Mesendoderm (in vitro differentiated cells): ENCODE results near the gene CDC42BPA.

ENCODE experiments used
- DNase-seq: peaks from one replicate; pipeline ENCODE4 v3.0.0; 2013
- H2AK5ac ChIP-seq: 2 replicates; pipeline ENCODE4 v1.6.1; 2013; ENCODE audit warnings: low read length, inconsistent platforms
- H2BK120ac ChIP-seq: 2 replicates; pipeline ENCODE4 v1.6.1; 2013; ENCODE audit warnings: low read depth, mild to moderate bottlenecking, low read length, moderate library complexity, mixed read lengths
- H2BK15ac ChIP-seq: replicated peaks from 2 replicates; pipeline ENCODE4 v1.6.1; 2013; ENCODE audit warnings: low read depth, mild to moderate bottlenecking, moderate library complexity
- H2BK5ac ChIP-seq: 2 replicates; pipeline ENCODE4 v1.6.1; 2013; ENCODE audit warnings: low read length, inconsistent platforms
- H3K18ac ChIP-seq: 2 replicates; pipeline ENCODE4 v1.6.1; 2013; ENCODE audit warnings: mild to moderate bottlenecking, low read length, mixed read lengths
- H3K23ac ChIP-seq: one replicate; pipeline ENCODE4 v1.6.1; 2013; ENCODE audit warnings: low read length
- H3K27ac ChIP-seq: 2 replicates; pipeline ENCODE4 v1.5.1; 2013; ENCODE audit warnings: low read depth, mild to moderate bottlenecking, inconsistent platforms, low read length, moderate library complexity
- H3K27me3 ChIP-seq: 2 replicates; pipeline ENCODE4 v1.6.1; 2013; ENCODE audit warnings: low read length, control low read depth, mild to moderate bottlenecking, inconsistent platforms; ENCODE audit not compliant: insufficient read depth, poor library complexity
- H3K36me3 ChIP-seq: 2 replicates; pipeline ENCODE4 v1.6.1; 2013; ENCODE audit warnings: low read length, inconsistent platforms; ENCODE audit not compliant: control insufficient read depth, insufficient read depth
- H3K4ac ChIP-seq: one replicate; pipeline ENCODE4 v1.6.1; 2013; ENCODE audit warnings: low read depth, mild to moderate bottlenecking, low read length, moderate library complexity
- H3K4me1 ChIP-seq: 2 replicates; pipeline ENCODE4 v1.6.1; 2013; ENCODE audit warnings: low read depth, low read length, inconsistent platforms; ENCODE audit not compliant: control insufficient read depth
- H3K4me2 ChIP-seq: 2 replicates; pipeline ENCODE4 v1.6.1; 2013; ENCODE audit warnings: low read length
- H3K4me3 ChIP-seq: 2 replicates; pipeline ENCODE4 v1.5.1; 2013; ENCODE audit warnings: mild to moderate bottlenecking, low read length
- H3K56ac ChIP-seq: one replicate; pipeline ENCODE4 v1.6.1; 2013; ENCODE audit warnings: low read length
- H3K79me1 ChIP-seq: 2 replicates; pipeline ENCODE4 v1.6.1; 2013; ENCODE audit warnings: low read length, inconsistent platforms
- H3K79me2 ChIP-seq: 2 replicates; pipeline ENCODE4 v1.6.1; 2013; ENCODE audit warnings: mild to moderate bottlenecking, low read length; ENCODE audit not compliant: control insufficient read depth, insufficient read depth
- H3K9ac ChIP-seq: 2 replicates; pipeline ENCODE4 v1.6.1; 2013; ENCODE audit warnings: low read length, inconsistent platforms
- H4K5ac ChIP-seq: one replicate; pipeline ENCODE4 v1.6.1; 2013; ENCODE audit warnings: low read length
- H4K8ac ChIP-seq: one replicate; pipeline ENCODE4 v1.6.1; 2013; ENCODE audit warnings: low read depth, mild to moderate bottlenecking, control low read depth, low read length, moderate library complexity
- WGBS: extraction: QIAGEN DNeasy Blood & Tissue Kit; methylation state at CpG from one replicate; pipeline ENCODE4 v1.1.7; 2013; ENCODE audit warnings: low lambda C conversion rate, missing lambda C conversion rate; ENCODE audit not compliant: insufficient coverage; ENCODE audit errors: extremely low coverage; 5-methylcytosine and 5-hydroxymethylcytosine counted together

The CDC42BPA gene

DNA sequence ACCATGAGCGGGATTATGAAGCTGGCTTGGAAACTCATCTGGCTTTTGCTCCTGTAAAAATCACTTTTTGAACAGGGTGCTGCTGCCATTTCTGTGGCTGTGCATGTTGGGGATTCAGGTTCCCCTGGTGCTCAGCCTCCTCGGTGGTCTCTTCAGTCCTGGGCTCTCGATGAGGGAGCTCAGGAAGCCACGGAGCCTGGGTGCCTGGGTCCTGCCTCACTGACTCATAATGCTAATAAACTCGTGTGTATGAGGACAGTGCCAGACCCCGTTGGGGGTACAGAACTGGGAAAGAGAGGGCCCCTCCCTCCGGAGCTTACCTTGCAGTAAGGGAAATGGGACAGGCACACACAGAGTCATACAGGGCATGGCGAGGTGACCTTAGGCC, 372.4 kb downstream of the CDC42BPA start:
- peaks cover 4% of the 10 kb centered on the region for H3K4me1 ChIP-seq
- no peaks in the 10 kb centered on the region for H3K36me3 ChIP-seq
- H2BK15ac ChIP-seq, result no peak overlapping the region
- H4K8ac ChIP-seq, result no peak overlapping the region
- H3K18ac ChIP-seq, result no peak overlapping the region
- H2BK5ac ChIP-seq, result no peak overlapping the region
- no peak overlapping the region for H3K9ac ChIP-seq
- H3K4me3 ChIP-seq, result no peak overlapping the region
- H4K5ac ChIP-seq, result no peak overlapping the region
- H3K4me2 ChIP-seq, result no peak overlapping the region
- no peak overlapping the region for H2AK5ac ChIP-seq
- no peak overlapping the region for H2BK120ac ChIP-seq
- H3K4ac ChIP-seq, result no peak overlapping the region
- WGBS, result no CpG with 5 or more reads among the region's 8 CpGs
- H3K56ac ChIP-seq, result no peak overlapping the region
- H3K79me1 ChIP-seq, result peaks cover 6% of the 10 kb centered on the region
- H3K27ac ChIP-seq, result no peak overlapping the region
- DNase-seq, result no peak
- peaks cover 2% of the 10 kb centered on the region for H3K79me2 ChIP-seq
- H3K23ac ChIP-seq, result peak overlapping the region; percentile 50
- no peaks in the 10 kb centered on the region for H3K27me3 ChIP-seq

- H3K4me2 ChIP-seq, result no peak overlapping the region
- H3K4me3 ChIP-seq, result no peak overlapping the region
- H3K36me3 ChIP-seq, result no peaks in the 10 kb centered on the region
- WGBS, result no CpG with 5 or more reads among the region's 19 CpGs
- H2AK5ac ChIP-seq, result no peak overlapping the region
- H2BK15ac ChIP-seq, result no peak overlapping the region
- H4K8ac ChIP-seq, result no peak overlapping the region
- H3K27me3 ChIP-seq, result no peaks in the 10 kb centered on the region
- H3K18ac ChIP-seq, result no peak overlapping the region
- no peak overlapping the region for H3K56ac ChIP-seq
- H4K5ac ChIP-seq, result no peak overlapping the region
- peak; percentile 25 for DNase-seq
- peaks cover 6% of the 10 kb centered on the region for H3K79me1 ChIP-seq
- no peak overlapping the region for H3K4ac ChIP-seq
- H3K4me1 ChIP-seq, result peaks cover 5% of the 10 kb centered on the region
- H3K27ac ChIP-seq, result no peak overlapping the region
- no peak overlapping the region for H2BK120ac ChIP-seq
- peaks cover 2% of the 10 kb centered on the region for H3K79me2 ChIP-seq
- no peak overlapping the region for H3K23ac ChIP-seq
- H2BK5ac ChIP-seq, result no peak overlapping the region
- no peak overlapping the region for H3K9ac ChIP-seq
Observed at GRCh38 chr1:226945106-226945857, 373.0 kb downstream of the CDC42BPA start.

DNA sequence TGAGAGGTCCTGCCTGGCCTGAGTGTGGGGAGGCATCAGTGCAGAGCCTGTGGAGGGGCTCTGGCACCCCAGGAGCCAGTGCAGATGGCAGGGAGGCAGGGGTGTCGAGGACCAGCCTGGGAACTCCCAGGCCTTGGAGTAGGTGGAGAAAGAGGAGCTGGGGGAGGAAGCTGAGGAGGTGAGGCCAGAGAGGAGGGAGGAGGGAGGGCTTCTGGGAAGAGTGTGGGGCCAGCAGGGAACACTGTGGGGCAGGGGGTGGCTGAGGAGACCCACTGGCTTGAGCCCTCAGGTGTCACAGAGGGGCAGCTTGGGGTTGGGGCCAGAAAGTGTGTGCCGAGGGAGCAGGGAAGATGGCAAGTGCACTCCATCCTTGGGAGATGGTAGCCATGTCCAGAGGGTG, 374.4 kb downstream of the CDC42BPA start:
- H3K56ac ChIP-seq, result peak overlapping the region; percentile 27
- H2BK5ac ChIP-seq, result no peak overlapping the region
- no peak overlapping the region for H3K23ac ChIP-seq
- H3K4ac ChIP-seq, result no peak overlapping the region
- H3K36me3 ChIP-seq, result no peaks in the 10 kb centered on the region
- no peak overlapping the region for H2BK120ac ChIP-seq
- H3K27me3 ChIP-seq, result no peaks in the 10 kb centered on the region
- H3K27ac ChIP-seq, result no peak overlapping the region
- no peak overlapping the region for H2BK15ac ChIP-seq
- no peak overlapping the region for H3K18ac ChIP-seq
- H3K9ac ChIP-seq, result no peak overlapping the region
- no peak overlapping the region for H2AK5ac ChIP-seq
- peaks cover 5% of the 10 kb centered on the region for H3K4me1 ChIP-seq
- peaks cover 6% of the 10 kb centered on the region for H3K79me1 ChIP-seq
- peaks cover 2% of the 10 kb centered on the region for H3K79me2 ChIP-seq
- WGBS, result no CpG with 5 or more reads among the region's 2 CpGs
- H3K4me2 ChIP-seq, result no peak overlapping the region
- no peak for DNase-seq
- H4K8ac ChIP-seq, result no peak overlapping the region
- no peak overlapping the region for H3K4me3 ChIP-seq
- no peak overlapping the region for H4K5ac ChIP-seq

DNA sequence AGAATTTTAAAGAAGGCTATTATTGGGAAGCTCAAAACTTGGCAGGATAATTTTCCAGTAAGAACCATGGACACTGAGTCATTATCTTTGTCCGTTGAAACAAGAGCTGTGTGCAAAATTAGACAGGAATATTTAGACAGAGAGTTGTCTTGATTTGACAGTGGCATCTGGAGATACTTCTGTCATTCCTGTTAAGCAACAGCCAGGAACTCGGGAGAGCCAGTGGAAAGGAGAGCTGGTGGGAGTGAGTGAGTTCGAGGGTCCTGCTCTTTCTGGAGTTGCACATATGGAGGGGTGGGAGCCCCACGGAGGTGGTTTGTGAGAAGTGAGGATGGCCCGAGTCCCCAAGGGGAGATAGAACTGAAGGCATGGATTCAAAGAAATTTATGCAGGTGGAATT, 375.1 kb downstream of the CDC42BPA start:
- no peak overlapping the region for H3K23ac ChIP-seq
- no peaks in the 10 kb centered on the region for H3K27me3 ChIP-seq
- no peak overlapping the region for H3K56ac ChIP-seq
- H3K9ac ChIP-seq, result no peak overlapping the region
- H4K5ac ChIP-seq, result no peak overlapping the region
- no peak overlapping the region for H2BK5ac ChIP-seq
- no peak overlapping the region for H3K4me3 ChIP-seq
- H3K4ac ChIP-seq, result no peak overlapping the region
- H3K4me1 ChIP-seq, result peaks cover 9% of the 10 kb centered on the region
- no peak overlapping the region for H4K8ac ChIP-seq
- no peaks in the 10 kb centered on the region for H3K36me3 ChIP-seq
- DNase-seq, result no peak
- no peak overlapping the region for H3K18ac ChIP-seq
- H3K79me2 ChIP-seq, result peaks cover 2% of the 10 kb centered on the region
- no peak overlapping the region for H3K27ac ChIP-seq
- H3K79me1 ChIP-seq, result peaks cover 6% of the 10 kb centered on the region
- H2BK15ac ChIP-seq, result no peak overlapping the region
- no peak overlapping the region for H3K4me2 ChIP-seq
- WGBS, result no CpG with 5 or more reads among the region's 5 CpGs
- no peak overlapping the region for H2BK120ac ChIP-seq
- no peak overlapping the region for H2AK5ac ChIP-seq

DNA sequence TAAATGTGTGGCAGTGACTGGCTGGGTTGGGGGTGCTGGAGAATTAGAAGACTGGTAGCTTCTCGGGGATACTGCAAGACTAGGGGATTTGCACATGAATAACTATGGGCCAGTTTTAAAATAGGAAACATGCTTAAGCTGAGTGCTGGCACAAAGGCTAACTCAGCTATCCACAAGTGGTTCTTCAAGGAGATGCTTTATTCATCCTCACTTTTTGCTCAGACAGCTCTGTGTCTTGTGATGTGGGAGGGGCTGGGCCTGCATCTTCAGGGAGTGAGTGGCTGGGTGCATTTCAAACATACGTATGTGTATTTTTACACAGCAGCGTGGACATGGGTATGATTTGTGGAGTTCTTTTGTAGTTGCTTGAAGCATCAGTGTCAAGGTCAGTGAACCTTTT, 375.9 kb downstream of the CDC42BPA start:
- Histone ChIP-seq H4K5ac (no peak overlapping the region), H4K8ac (no peak overlapping the region), H3K4me3 (no peak overlapping the region), H3K36me3 (no peaks in the 10 kb centered on the region), H3K9ac (no peak overlapping the region), H2BK15ac (no peak overlapping the region), H3K79me2 (peaks cover 2% of the 10 kb centered on the region), H3K18ac (no peak overlapping the region), H3K23ac (no peak overlapping the region), H3K56ac (no peak overlapping the region), H3K79me1 (peaks cover 6% of the 10 kb centered on the region), H3K4me1 (peaks cover 9% of the 10 kb centered on the region), H3K27me3 (no peaks in the 10 kb centered on the region), H2BK120ac (no peak overlapping the region), H3K4me2 (no peak overlapping the region), H2BK5ac (no peak overlapping the region), H3K27ac (no peak overlapping the region), H3K4ac (no peak overlapping the region), H2AK5ac (no peak overlapping the region)
- DNase-seq, result no peak
- no CpG with 5 or more reads among the region's 3 CpGs for WGBS

DNA sequence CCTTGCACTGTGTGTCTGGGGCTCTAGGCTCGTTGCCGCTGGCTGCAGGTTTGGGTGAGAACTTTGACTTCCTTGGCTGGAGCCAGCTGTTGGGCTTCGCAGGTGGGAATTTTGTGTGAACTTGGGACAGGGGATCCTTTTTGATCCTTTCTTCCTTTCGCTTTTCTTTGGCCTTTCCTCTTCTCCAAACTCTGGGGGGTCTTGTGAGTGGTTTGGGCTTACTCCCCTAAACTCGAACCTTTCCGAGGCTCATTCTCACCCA, 377.6 kb downstream of the CDC42BPA start:
- Histone ChIP-seq H3K27ac (no peak overlapping the region), H3K36me3 (no peaks in the 10 kb centered on the region), H3K4ac (no peak overlapping the region), H2BK120ac (no peak overlapping the region), H3K4me3 (peak overlapping the region; percentile 29), H4K5ac (no peak overlapping the region), H4K8ac (no peak overlapping the region), H3K79me2 (no peaks in the 10 kb centered on the region), H3K56ac (peak overlapping the region; percentile 79), H3K79me1 (peaks cover 4% of the 10 kb centered on the region), H2AK5ac (no peak overlapping the region), H3K4me2 (peak overlapping the region; percentile 91), H2BK5ac (no peak overlapping the region), H3K23ac (no peak overlapping the region), H3K27me3 (no peaks in the 10 kb centered on the region), H2BK15ac (no peak overlapping the region), H3K9ac (peak overlapping the region; percentile 59), H3K18ac (no peak overlapping the region), H3K4me1 (peaks cover 9% of the 10 kb centered on the region)
- WGBS, result no CpG with 5 or more reads among the region's 6 CpGs
- no peak for DNase-seq
